SK-N-SH (cell line): Measurements from ENCODE around the gene ANHX. TPM values are rescaled to one million over a fixed set of nuclear protein-coding genes. Genes with fewer than 3 reads are reported as not detected.

Source experiments
- CTCF ChIA-PET: fragments of 300-600, 350-600 bp; formaldehyde crosslinking; extraction: SDS; loops from one replicate; lab custom pipeline; 2021; lab: Yijun Ruan, JAX
- POLR2A ChIA-PET: fragments of 350-600 bp; sonication (Branson Sonifier 250); formaldehyde crosslinking; extraction: SDS; loops from one replicate; lab custom pipeline; 2020; ENCODE audit warnings: antibody characterized with exemption, inconsistent platforms; lab: Yijun Ruan, JAX
- DNase-seq: peaks from one replicate; pipeline ENCODE4 v3.0.0; 2012
- H2AFZ ChIP-seq: fragments of 200-600 bp; sonication (generic); 2 replicates; pipeline ENCODE4 v1.8.1; 2016; ENCODE audit warnings: antibody characterized with exemption, mild to moderate bottlenecking, low read depth
- H3F3A ChIP-seq: fragments of 200-600 bp; sonication (generic); replicated peaks from 2 replicates; pipeline ENCODE3; 2016; ENCODE audit warnings: antibody characterized with exemption, mild to moderate bottlenecking; ENCODE audit not compliant: insufficient read depth
- H3K27ac ChIP-seq, 2 experiments: fragments of 200-500 bp in 1 of 2; fragments of 200-600 bp in 1 of 2; sonication (Bioruptor generic) in 1 of 2; sonication (generic), shearing (Covaris generic) in 1 of 2; 2 replicates each; pipeline versions ENCODE4 v1.5.1 to v1.6.1; 2014 to 2016; ENCODE audit warnings: low read depth in 2 of 2, inconsistent platforms in 1 of 2, low read length in 1 of 2, mild to moderate bottlenecking in 1 of 2, mixed read lengths in 1 of 2
- H3K27me3 ChIP-seq: fragments of 200-600 bp; sonication (generic), shearing (Covaris generic); 2 replicates; pipeline ENCODE4 v1.6.1; 2016; ENCODE audit warnings: mixed run types; ENCODE audit not compliant: insufficient read depth
- H3K36me3 ChIP-seq, 2 experiments: fragments of 200-500 bp in 1 of 2; fragments of 200-600 bp in 1 of 2; sonication (Bioruptor generic) in 1 of 2; sonication (generic) in 1 of 2; replicated peaks in 1 of 2; 2 replicates each; pipeline versions ENCODE3 to v1.5.1; 2014 to 2016; ENCODE audit warnings: low read length in 1 of 2, mild to moderate bottlenecking in 1 of 2; ENCODE audit not compliant: insufficient read depth in 2 of 2, control insufficient read depth in 1 of 2
- H3K4me1 ChIP-seq, 2 experiments: fragments of 200-500 bp in 1 of 2; fragments of 200-600 bp in 1 of 2; sonication (Bioruptor generic) in 1 of 2; sonication (generic), shearing (Covaris generic) in 1 of 2; 2 replicates each; pipeline versions ENCODE4 v1.5.1 to v1.6.1; 2014 to 2016; ENCODE audit warnings: low read depth in 1 of 2, low read length in 1 of 2, mixed run types in 1 of 2; ENCODE audit not compliant: insufficient read depth in 2 of 2, control insufficient read depth in 1 of 2
- H3K4me2 ChIP-seq: fragments of 200-600 bp; sonication (generic), shearing (Covaris generic); 2 replicates; pipeline ENCODE4 v1.6.1; 2017; ENCODE audit warnings: mixed run types
- H3K4me3 ChIP-seq, 2 experiments: fragments of 200-500 bp in 1 of 2; fragments of 200-600 bp in 1 of 2; sonication (Bioruptor generic) in 1 of 2; sonication (generic), shearing (Covaris generic) in 1 of 2; 2 replicates each; pipeline versions ENCODE4 v1.5.1 to v1.8.1; 2014 to 2016; ENCODE audit warnings: low read depth in 2 of 2, inconsistent platforms in 1 of 2, low read length in 1 of 2, mild to moderate bottlenecking in 1 of 2, mixed read lengths in 1 of 2, moderate library complexity in 1 of 2
- H3K79me2 ChIP-seq: fragments of 200-600 bp; sonication (generic); 2 replicates; pipeline ENCODE4 v1.8.1; 2017; ENCODE audit warnings: mild to moderate bottlenecking; ENCODE audit not compliant: insufficient read depth
- H3K9ac ChIP-seq: fragments of 200-600 bp; sonication (generic); 2 replicates; pipeline ENCODE4 v1.6.1; 2017; ENCODE audit warnings: mixed run types
- H3K9me2 ChIP-seq: fragments of 200-600 bp; sonication (generic); 2 replicates; pipeline ENCODE4 v1.6.1; 2017; ENCODE audit warnings: mixed run types
- H3K9me3 ChIP-seq: fragments of 200-600 bp; sonication (generic); 2 replicates; pipeline ENCODE4 v1.6.1; 2017; ENCODE audit warnings: mixed run types, mild to moderate bottlenecking, moderate library complexity
- H4K20me1 ChIP-seq: fragments of 200-600 bp; sonication (generic); 2 replicates; pipeline ENCODE4 v1.6.1; 2017; ENCODE audit warnings: mild to moderate bottlenecking, mixed run types; ENCODE audit not compliant: insufficient read depth
- CHD2 ChIP-seq: fragments of 150-350 bp; IDR thresholded peaks from 2 replicates; pipeline ENCODE4 v1.6.1; 2018; ENCODE audit warnings: low read length; ENCODE audit not compliant: partially characterized antibody
- EZH2phosphoT487 ChIP-seq: fragments of 200-600 bp; sonication (generic); IDR thresholded peaks from 2 replicates; pipeline ENCODE4 v1.6.1; 2017; ENCODE audit warnings: low read depth, mixed run types, mild to moderate bottlenecking, antibody characterized with exemption, moderate library complexity, borderline replicate concordance
- JUND ChIP-seq: IDR thresholded peaks from 2 replicates; pipeline ENCODE4 v1.4.0; 2012
- MEF2A ChIP-seq: IDR thresholded peaks from 2 replicates; pipeline ENCODE4 v1.4.0; 2012; ENCODE audit warnings: low read depth, borderline replicate concordance
- MXI1 ChIP-seq: IDR thresholded peaks from 2 replicates; pipeline ENCODE4 v1.6.1; 2012; ENCODE audit warnings: mild to moderate bottlenecking, low read depth, low read length, improper control_type of control experiment
- NFIC ChIP-seq: IDR thresholded peaks from 2 replicates; pipeline ENCODE4 v1.4.0; 2012; ENCODE audit warnings: borderline replicate concordance
- NRF1 ChIP-seq: IDR thresholded peaks from 2 replicates; pipeline ENCODE4 v1.6.1; 2012; ENCODE audit warnings: low read depth, mild to moderate bottlenecking, low read length
- POLR2AphosphoS5 ChIP-seq: IDR thresholded peaks from 2 replicates; pipeline ENCODE4 v1.6.1; 2012; ENCODE audit warnings: low read depth, low read length
- RAD21 ChIP-seq: IDR thresholded peaks from 2 replicates; pipeline ENCODE4 v1.6.1; 2012; ENCODE audit warnings: mild to moderate bottlenecking, low read length
- REST ChIP-seq: IDR thresholded peaks from 2 replicates; pipeline ENCODE4 v1.6.1; 2012; ENCODE audit warnings: mild to moderate bottlenecking, low read depth, low read length, moderate library complexity
- SIN3A ChIP-seq: IDR thresholded peaks from 2 replicates; pipeline ENCODE4 v1.6.1; 2012; ENCODE audit warnings: low read depth, mild to moderate bottlenecking, low read length, moderate library complexity, borderline replicate concordance
- TEAD4 ChIP-seq: IDR thresholded peaks from 2 replicates; pipeline ENCODE4 v1.4.0; 2012; ENCODE audit warnings: mild to moderate bottlenecking, borderline replicate concordance; ENCODE audit not compliant: insufficient read depth
- WGBS: methylation state at CpG from one replicate; pipeline ENCODE4 v1.1.6; 2017; ENCODE audit warnings: low lambda C conversion rate; 5-methylcytosine and 5-hydroxymethylcytosine counted together
- polyA plus RNA-seq, 3 experiments: library from polyadenylated mRNA; depleted of rRNA; stranded (reverse); fragments of >200 nt; gene quantifications; 2 replicates each; pipeline ENCODE4 v1.2.3, GENCODE V29; 2012
- TF ChIP-seq, protein P1 (sequence below): IDR thresholded peaks from 2 replicates; pipeline ENCODE4 v1.4.0; 2012; ENCODE audit warnings: low read depth

Gene ANHX
- polyA plus RNA-seq, 1 of the 3 experiments (the other 2 are of a cell fraction), result not detected

- Histone ChIP-seq H3F3A (no peaks in the 10 kb centered on the region), H3K27ac (no peak overlapping the region), H3K36me3 (no peaks in the 10 kb centered on the region), H3K4me1 (no peaks in the 10 kb centered on the region), H3K4me2 (no peak overlapping the region), H3K9me3 (no peaks in the 10 kb centered on the region), H4K20me1 (no peaks in the 10 kb centered on the region), H3K79me2 (no peaks in the 10 kb centered on the region), H3K4me3 (no peak overlapping the region), H3K9ac (no peak overlapping the region), H2AFZ (no peak overlapping the region), H3K27me3 (no peaks in the 10 kb centered on the region), H3K9me2 (no peaks in the 10 kb centered on the region)
- WGBS, result 15% methylated on average over 5 of the region's 20 CpGs
- peak; percentile 9 for DNase-seq
- CTCF ChIA-PET, result no interaction called here
- TF ChIP-seq MXI1 (no peak), SIN3A (no peak), JUND (no peak), CHD2 (no peak)
- POLR2A ChIA-PET, result no interaction called here
Measured at GRCh38 chr12:133234971-133235370, 706 bp downstream of the ANHX start.

GRCh38 chr12:133233993-133234564, 1.6 kb downstream of the ANHX start:
- POLR2A ChIA-PET, result no interaction called here
- no peak for DNase-seq
- H3K9me2 ChIP-seq, result no peaks in the 10 kb centered on the region
- no peak for TF ChIP-seq NRF1
- no peak for TF ChIP-seq TEAD4
- TF ChIP-seq RAD21, result no peak
- TF ChIP-seq EZH2phosphoT487, result no peak
- TF ChIP-seq NFIC, result no peak
- TF ChIP-seq, protein P1, sequence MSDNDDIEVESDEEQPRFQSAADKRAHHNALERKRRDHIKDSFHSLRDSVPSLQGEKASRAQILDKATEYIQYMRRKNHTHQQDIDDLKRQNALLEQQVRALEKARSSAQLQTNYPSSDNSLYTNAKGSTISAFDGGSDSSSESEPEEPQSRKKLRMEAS, result no peak
- TF ChIP-seq MEF2A, result no peak
- no peak for TF ChIP-seq CHD2
- TF ChIP-seq POLR2AphosphoS5, result no peak
- no peak for TF ChIP-seq REST
- TF ChIP-seq, all 33 proteins: peak for 0
- 33% methylated on average over 9 of the region's 18 CpGs for WGBS
- CTCF ChIA-PET, result no interaction called here
- Histone ChIP-seq H3K4me3 (no peak overlapping the region), H3K9ac (no peak overlapping the region), H3K27me3 (no peaks in the 10 kb centered on the region), H4K20me1 (no peaks in the 10 kb centered on the region), H3K9me3 (no peaks in the 10 kb centered on the region), H3K79me2 (no peaks in the 10 kb centered on the region), H3K4me1 (no peaks in the 10 kb centered on the region), H3K36me3 (no peaks in the 10 kb centered on the region), H3K4me2 (no peak overlapping the region), H3F3A (no peaks in the 10 kb centered on the region), H2AFZ (no peak overlapping the region), H3K27ac (no peak overlapping the region)
